ENCODE results near the gene TSEN54.
"Not testable (repeated sequence)": the region's sequence is repeated elsewhere in the genome, so short reads cannot be mapped to it uniquely, and the experiment has no call there.

The TSEN54 gene

DNA sequence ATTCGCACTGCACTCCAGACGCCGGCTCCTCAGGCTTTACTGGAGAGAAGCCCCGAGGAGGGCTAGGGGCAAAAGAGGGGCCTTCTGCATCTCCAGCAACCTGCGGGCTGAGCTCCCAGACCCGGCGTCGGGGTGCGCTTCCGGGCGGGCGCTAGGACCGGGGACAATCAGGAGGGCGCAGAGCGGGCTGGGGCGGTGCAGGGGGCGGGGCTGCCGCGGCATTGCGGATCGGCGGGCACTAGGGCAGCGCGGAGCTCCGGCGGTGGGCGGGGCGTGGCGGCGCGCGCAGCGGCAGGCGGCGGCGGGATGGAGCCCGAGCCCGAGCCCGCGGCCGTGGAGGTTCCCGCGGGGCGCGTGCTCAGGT is at the start of gene TSEN54:
Gene TSEN54, plus strand, starts transcription at position 274 of the 364 bp plus-strand sequence. Its CDS starts 33 bp downstream, at position 307.
- peak; percentile 88 for DNase-seq

DNA sequence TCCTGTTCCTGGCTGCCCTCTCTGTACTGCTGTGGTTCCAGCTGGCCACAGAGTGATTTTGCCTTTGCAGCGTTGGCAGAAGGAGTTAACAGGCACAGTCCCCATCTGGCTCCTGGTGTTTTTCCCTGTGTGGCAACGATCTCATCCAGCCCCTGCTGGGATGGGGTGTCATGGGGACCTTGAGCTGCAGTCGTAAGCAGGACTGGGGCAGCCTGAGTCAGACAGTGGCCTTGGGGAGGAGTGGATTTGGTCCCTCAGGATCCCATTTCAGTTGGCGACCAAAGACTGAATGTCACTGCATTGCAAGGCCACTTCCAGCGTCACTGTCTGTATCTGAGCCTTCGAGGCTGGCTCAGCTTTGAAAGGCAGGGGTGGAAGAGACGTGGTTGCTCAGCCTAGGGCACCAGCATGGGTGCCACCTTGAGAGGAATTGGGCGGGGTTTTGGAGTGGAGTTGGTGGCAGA is 48.0 kb upstream of the TSEN54 start:
- DNase-seq = no peak

DNA sequence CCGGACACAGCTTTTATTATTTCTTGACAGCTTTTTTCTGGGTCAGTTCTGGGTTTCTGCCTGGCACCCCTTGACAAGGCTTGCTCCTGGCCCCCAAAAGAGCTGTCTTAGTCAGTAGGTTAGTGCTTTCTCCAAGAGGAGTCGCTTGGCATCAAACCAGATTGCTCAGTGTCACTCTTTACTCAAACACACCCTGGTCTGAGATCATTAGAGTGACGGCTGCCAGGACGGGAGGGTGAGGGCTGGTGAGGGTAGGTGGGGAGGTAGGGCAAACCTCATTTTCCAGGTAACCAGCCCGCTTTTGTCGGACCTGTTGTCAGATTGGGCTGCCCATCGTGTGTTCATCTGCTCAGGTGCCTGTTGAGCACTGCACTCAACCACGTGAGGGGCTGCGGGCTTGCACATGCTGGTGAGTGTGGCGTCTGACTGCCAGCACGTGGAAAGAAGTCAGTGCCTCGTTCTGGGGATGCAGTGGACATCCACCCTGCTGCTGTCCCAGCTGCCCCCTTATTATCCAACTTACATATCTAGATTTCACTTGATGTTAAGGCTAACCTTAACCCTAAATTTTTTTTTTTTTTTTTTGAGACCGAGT is 47.5 kb upstream of the TSEN54 start:
- no peak for DNase-seq

DNA sequence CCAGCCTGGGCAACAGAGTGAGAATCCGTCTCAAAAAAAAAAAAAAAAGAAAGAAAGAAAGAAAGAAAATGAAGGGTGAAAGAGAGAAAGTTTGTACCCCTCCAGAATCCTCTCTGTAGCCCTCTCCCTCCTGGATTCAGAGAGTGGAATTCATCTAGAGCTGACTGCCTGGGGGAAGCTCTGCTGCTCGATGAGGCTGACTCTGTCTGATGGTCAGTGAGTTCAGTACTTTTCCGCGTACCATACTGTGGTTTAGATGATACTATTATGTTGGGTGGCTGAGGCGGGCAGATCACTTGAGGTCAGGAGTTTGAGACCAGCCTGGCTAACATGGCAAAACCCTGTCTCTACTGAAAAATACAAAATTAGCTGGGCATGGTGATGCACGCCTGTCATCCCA is 45.1 kb upstream of the TSEN54 start:
- no peak for DNase-seq

DNA sequence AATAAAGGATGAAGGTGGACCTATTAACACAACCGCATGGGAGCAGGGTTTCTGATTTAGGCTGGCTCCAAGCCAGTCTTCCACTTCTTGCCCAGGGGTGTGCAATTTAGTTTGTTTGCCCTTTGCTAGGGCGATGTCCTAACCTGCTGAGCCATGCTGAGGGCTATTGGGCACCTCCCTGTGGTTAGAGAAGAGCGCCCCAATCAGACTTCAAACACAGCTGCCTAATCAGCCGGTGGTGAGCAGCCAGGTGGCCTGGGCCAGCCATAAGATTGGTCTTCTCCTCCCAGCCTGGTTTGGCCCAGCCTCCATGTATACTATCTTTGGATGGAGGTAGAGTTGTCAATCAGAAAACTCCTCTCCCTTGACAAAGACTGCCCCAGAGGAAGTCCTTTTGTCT is 44.2 kb upstream of the TSEN54 start:
- DNase-seq = no peak

DNA sequence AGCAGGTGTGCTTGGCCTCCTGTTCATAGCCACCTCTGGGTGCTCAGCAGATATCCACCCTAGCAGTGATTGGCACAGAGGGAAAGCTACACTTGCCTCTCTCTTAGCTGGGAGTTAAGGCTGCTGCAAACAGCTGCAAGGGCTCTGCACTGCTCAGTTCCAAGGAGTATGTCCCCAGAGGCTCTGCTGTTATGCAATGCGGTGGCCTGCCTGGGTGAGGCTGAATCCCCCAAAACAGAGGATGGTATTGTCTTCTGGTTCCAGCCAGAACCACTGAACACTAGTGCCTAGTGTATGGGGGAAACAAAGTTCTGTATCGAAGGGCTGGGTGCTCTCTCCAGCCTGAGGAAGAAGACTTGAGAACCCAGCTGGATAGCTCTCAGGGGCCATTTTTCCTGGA is 43.1 kb upstream of the TSEN54 start:
- DNase-seq = no peak

DNA sequence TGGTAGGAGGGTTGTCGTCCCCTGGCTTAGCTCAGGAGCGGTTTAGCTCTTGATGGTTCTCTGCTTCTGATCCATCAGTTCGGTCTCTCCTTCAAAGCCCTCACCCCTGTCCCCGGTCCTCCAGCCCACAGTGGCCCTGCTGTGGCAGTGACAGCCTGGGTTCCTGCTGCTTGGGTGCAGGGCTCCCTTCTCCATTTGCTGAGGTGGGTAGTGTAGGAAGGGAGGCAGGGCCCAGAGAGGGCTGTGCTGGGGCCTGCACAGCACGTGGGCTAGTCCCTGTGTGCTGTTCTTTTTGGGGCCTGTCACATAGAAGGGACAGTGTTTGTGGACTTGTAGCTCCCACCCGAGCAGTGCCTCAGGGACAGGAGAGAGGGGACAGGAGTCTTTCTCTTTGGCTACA is 41.6 kb upstream of the TSEN54 start:
- DNase-seq = no peak

DNA sequence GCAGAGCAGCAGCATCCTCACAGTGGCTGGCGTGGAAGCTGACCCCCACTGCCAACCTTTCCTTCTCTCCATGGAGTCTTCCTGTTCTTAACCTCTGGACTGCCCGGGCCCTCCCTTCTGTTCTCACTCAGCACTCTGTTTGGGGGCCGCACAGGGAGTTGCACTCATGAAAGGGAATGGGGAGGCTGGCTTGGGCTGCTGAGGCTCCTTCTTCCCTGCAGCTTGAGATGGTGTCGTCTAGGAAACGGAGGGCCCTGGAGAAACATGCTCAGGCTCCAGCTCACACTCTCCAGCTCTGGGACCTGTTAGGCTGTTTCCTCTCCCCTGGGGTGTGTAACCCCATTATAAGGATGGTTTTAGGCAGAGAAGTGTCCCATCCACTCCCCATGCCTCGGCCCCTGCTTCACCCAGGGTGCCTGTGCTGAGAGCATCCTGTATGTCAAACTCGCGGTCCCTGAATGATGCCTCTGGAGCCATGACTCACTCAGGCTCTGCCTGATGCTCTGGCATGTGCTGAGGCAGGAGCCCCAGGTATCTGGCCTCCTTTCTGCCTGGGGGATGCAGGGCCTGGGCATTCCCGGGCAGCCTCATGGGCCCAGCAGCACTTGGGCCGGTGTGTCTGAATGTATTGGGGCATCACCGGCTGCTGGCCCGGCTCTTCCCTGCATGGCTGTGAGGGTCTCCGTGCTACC is 41.0 kb upstream of the TSEN54 start:
- peak; percentile 25 for DNase-seq

DNA sequence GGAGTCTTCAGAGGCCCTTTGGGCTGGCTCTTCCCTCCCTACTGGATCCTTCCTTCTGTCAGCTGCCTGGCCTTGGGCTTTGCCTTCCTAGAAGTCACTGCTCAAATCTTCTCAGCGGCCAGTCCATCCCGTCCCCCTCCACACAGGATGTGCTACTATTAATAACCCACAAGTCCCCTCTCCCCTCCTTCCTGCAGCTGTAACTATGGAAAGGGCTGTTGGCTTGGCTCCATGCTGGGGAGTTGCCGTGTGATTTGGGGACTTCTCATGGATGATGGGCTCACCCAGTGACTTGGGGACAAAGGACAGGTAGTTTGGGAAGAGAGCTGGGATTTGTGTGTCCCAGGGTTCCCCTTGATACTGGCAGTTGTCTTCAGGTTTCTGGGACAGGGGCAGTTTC is 40.5 kb upstream of the TSEN54 start:
- DNase-seq = peak; percentile 37

DNA sequence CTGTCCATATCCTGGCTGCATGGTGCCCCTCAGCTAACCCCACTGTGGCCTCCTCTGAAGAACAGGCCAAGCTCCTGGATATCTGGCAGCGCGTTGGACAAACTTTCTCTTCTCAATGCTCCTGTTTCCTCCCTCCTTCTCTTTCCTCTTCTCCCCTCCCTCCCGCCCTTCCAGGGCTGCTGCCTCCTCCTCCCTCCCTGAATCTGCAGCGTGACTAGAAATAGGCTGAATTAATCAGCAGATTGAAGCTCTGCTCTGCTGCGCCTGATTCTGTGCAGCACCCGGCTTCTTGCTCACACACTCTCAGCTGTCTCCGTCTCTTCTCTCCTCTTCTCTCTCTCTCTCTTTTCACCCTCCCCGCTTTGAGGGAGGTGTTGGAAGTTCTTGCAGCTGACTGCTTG is 40.1 kb upstream of the TSEN54 start:
- peak; percentile 37 for DNase-seq

DNA sequence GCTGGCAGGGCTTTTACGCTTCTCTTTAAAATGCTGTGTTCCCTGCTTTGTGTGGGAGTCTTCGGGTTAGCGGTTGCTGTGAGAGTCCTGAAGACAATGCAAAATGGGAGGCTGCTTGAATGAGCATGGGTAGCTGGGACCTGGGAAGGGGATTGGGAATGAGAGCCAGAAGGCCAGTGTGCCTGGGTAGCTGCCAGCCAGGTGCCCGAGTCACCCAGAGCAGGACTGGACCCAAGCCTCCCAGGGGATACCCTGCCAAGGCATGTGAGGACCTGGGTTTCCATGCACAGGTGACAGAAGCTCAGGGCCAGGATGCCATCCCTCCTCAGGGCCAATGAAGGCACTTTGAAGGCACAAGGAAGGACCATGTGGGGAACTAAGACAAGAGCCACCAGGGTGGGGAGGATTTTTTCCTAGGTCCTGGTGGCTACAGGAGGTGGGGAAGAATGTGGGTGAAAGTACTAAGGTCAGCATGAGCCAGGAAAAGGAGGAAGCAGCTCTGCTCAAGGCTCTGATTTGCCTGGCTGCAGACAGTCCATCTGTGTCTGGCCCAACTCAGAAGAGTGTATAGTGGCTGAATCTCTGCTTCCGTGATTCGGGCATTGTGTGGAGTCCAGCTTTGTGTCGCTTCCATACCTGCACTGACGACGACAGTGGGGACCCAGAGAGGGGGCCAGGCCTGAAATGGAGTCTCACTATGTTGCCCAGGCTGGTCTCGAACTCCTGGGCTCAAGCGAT is 39.4 kb upstream of the TSEN54 start:
- DNase-seq = no peak

DNA sequence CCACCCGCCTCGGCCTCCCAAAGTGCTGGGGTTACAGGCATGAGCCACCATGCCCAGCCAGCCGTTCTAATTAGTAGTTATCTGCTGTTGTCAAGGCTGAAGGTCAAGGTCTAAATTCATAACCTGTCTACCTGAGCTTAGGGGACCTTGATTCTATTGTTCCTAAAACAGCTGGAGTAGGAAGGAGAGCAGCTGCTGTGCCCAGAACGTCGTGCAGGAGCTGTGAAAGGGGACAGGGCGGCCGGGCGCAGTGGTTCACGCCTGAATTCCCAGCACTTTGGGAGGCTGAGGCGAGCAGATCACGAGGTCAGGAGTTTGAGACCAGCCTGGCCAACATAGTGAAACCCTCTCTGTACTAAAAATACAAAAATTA is 38.9 kb upstream of the TSEN54 start:
- DNase-seq = not testable (repeated sequence)

DNA sequence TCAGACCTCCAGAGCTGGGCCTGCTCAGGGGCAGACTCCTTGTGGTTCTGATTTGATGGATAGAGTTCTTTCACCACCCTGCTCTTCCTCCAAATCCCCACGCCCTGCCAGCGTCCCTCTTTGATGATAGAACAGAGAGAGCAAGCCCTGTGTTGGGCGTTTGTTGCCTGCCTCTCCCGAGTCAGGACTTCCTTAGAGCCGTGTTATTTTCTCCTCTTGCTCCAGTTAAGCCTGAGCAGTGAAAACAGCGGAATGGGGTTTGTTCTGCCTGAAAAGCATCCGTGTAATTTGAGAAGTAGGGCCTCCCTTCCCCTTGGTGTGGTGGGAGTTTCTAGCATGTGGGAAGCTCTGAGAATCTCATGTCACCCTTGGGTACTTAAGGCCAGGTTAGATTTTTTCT is 37.8 kb upstream of the TSEN54 start:
- DNase-seq = peak; percentile 9

DNA sequence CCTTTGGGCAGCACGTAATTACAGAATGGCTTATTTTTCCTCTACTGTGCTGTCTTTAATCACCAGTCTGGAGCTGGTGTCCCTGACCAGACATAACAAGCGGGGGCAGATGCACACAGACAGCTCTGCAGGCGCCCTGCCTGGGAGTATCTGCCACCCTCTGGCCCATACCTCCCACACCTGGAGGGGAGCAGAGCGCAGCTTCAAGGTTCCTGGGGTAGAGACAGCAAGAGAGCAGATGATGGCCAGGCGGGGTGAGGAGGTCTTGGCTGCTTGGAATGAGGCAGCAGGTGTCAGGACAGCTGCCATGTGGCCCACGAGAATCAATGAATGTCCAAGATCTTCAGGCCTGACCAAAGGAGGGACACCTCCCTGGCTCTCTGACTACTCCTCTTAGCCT is 36.0 kb upstream of the TSEN54 start:
- no peak for DNase-seq

DNA sequence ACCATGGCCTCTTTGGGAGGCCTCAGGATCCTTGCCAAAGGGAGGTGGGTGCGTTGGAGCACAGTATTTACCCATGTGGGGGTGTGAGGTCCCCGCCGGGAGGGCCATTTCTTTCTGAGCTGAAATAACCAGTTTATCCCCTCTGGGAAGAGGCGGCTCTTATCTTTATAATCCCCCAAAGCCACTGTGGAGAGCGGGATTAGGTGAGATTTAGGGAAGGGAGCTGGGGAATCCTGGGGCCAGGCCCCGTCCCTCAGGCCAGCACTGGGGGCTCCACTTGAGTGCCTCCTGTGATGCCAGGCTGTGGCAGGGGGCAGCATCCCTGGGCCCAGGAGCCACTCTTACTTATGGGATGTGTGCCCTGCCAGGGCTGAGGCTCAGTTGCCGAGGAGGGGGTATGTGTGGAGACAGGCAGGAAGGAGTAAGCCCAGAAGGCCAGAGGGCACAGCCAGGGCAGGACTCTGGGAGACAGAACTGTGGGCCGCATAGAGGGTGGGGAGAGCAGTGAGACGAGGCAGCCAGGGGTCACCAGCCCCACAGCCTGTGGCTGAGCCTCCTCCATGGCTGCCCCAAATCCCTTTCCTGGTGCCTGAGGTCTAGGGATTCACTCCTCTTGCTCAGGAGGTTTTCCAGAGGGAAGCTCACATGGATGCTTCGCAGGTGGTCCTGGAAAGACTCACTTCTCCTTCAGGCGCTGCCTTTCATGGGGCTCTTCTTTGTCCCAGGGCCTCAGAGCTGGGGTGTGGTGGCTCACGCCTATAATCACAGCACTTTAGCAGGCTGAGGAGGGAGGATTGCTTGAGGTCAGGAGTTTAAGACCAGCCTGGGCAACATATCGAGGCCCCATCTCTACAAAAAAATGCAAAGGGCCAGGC is 34.9 kb upstream of the TSEN54 start:
- DNase-seq = no peak

DNA sequence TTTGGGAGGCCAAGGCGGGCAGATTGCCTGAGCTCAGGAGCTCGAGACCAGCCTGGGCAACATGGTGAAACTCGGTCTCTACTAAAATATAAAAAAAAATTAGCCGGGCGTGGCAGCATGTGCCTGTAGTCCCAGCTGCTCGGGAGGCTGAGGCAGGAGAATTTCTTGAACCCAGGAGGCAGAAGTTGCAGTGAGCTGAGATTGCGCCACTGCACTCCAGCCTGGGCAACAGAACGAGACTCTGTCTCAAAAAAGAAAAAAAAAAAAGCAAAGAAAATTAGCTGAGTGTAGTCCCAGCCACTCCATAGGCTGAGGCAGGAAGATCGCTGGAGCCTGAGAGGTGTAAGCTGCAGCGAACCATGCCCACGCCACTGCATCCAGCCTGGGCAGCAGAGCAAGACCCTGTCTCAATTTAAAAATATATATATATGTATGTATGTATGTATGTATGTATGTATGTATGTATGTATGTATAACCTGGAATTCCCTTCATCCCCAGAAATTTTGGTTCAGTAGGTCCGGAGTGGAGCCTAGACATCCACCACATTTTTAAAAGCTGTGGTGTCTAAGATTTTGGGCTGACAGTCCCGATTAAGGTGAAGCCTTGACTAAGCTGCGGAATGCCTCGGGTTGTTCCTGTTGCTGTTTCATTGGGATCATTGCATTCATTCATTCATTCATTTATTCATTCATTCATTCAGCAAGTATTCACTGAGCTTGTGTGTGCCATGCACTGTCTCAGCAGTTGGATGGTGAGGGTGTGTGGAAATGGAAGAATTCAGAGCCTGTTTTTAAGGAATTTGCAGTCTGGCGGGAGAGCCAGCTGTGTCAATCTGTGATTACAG is 34.0 kb upstream of the TSEN54 start:
- DNase-seq = no peak

DNA sequence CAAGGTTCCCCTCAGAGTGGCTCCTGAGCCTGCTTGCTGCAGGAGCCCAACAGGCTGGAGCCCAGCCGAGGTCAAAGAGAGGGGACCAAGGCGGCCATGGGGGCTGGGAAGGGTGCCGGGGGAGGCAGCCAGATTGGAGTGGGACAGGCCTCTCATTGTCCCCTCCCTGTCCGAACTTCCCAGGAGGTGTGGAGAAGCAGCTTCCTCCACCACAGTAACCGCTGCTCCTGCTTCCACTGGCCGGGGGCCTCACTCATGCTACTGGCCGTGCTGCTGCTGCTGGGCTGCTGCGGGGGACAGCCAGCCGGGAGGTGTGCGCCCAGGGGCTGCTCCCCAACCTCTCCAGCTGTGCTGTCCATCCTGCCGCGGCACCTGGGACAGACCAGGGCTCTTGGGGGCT is 30.6 kb upstream of the TSEN54 start:
- no peak for DNase-seq

DNA sequence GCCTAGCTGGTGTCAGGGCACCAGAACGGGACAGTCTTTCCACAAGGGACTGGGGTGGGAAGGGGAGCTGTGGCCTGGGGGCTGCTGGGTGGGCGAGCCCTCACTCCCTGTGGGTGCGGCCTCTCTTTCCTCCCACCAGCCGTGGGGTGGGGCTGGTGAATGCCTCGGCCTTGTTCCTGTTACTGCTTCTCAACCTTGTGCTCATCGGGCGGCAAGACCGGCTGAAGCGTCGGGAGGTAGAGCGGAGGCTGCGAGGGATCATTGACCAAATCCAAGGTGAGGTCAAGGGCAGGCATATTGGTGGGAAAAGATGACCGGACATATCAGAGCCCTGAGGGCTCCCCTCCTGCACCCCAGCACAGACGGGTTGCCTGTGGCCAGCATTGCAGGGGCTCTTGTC is 30.2 kb upstream of the TSEN54 start:
- no peak for DNase-seq

DNA sequence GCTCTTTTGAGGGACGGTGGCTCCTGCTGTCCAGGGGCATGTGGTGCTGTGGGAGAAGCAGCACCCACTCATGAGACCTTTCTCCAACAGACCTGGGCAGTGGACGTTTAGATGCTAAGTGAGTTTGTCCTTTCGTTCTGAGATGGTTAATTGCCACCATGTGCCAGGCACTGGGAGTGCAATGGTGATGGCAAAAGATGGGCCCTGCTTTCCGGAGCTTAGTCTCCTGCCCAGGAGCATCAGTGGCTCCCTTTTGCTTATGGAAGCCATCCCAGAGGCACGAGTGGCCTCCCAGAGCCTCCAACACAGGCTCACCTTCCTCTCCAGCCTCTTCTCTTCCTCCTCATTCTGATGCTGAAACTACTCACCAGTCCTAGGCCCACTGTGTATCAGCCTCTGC is 29.4 kb upstream of the TSEN54 start:
- DNase-seq = no peak

DNA sequence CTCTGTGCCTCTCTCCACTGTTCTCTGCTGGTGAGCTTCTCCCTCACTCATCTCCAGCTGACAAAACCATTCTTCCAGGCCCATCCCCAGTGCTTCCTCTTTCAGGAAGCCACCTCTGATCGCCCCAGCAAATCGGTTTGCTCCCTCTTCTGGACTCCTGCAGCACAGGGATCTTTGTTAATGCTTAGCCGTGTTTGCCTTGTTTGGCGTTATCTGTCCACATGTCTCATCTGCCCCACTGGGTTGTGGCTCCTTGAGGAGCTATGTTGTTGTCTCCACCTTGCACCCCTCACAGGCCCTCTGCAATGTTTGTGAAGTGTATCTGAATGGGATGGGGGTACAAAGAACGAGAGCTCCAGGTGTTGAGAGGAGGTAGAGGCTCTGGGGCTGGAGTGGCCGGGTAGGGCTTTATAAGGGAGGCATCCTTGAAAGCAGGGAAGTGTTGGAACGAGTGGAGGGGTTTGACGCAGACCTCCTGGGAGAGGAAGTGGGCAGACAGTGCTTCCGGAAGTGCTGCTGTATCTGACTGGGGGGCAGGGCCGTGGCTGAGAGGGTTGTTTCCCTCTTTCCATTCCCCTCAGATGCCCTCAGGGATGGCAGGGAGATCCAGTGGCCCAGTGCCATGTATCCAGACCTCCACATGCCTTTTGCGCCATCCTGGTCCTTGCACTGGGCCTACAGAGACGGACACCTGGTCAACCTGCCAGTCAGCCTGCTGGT is 28.8 kb upstream of the TSEN54 start:
- no peak for DNase-seq

DNA sequence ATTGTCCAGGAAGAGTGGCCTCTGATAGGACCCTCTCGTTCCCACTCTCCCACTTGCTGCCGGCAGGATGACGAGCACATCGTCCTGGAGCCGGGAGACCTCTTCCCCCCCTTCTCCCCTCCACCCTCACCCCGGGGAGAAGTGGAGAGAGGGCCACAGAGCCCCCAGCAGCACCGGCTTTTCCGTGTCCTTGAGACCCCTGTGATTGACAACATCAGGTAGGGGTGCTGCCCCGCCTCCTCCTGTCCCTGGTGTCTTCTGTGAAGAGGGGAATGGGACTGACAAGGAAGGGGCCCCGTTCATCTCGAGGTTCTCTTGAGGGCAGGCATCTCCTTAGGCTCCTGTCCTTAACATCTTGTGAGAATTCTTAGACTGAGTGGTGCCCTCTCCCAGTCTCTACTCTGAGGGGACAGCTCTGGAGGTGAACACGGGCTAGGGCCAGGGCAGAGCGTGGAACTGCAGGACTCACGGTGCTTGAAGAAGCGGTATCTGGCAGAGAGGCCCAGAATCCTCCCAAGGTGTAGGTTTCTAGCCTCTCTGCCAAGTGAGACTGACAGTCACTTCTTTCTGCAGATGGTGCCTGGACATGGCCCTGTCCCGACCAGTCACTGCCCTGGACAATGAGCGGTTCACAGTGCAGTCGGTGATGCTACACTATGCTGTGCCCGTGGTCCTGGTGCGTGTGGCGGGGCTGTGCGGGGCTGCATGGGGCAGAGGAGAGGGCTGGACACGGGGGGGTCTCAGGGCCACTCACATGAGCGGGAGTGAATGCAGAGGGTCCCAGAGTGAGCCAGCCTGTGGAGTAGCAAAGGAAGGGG is 27.4 kb upstream of the TSEN54 start:
- DNase-seq = no peak

All from fibroblast of upper back skin (primary cell).